K562 (cell line): ENCODE results near the gene QPCT. TPM values are rescaled to one million over a fixed set of nuclear protein-coding genes. Genes with fewer than 3 reads are reported as not detected.

Source experiments
- ATAC-seq: fragments of 200-7000 bp; cut with Tn5 transposase; 3 replicates; pipeline ENCODE4 v1.9.1; 2020; ENCODE audit warnings: moderate library complexity
- BruUV-seq: library from RNA; stranded (reverse); fragments of 400-500 nt; replicated peaks from 2 replicates; lab custom pipeline; 2021; lab: Mats Ljungman, UMichigan
- CTCF ChIA-PET: fragments of 300-600 bp; formaldehyde crosslinking; extraction: SDS; loops from one replicate; lab custom pipeline; 2021; ENCODE audit warnings: low intra/inter-chr PET ratio; lab: Yijun Ruan, JAX
- POLR2A ChIA-PET: fragments of 300-600, 350-650 bp; sonication (Branson Sonifier 250); formaldehyde crosslinking; extraction: SDS; loops from one replicate; lab custom pipeline; 2021; ENCODE audit warnings: antibody characterized with exemption, inconsistent platforms; lab: Yijun Ruan, JAX
- DNase-seq, 4 experiments: peaks; one replicate each; pipeline versions ENCODE4 v3.0.0 to v3.0.0-alpha.2; 2011 to 2018; ENCODE audit warnings: low spot score in 3 of 4, mixed read lengths in 3 of 4; ENCODE audit errors: extremely low read depth in 1 of 4
- FAIRE-seq: peaks from 2 replicates; lab custom pipeline; 2011; peaks lifted over from hg19 to GRCh38; lab: Jason Lieb, UNC
- H2AFZ ChIP-seq: 2 replicates; pipeline ENCODE4 v1.6.0; 2011; ENCODE audit warnings: low read depth, low read length, control low read depth, inconsistent platforms
- H3K27ac ChIP-seq: fragments of 200-600 bp; 3 replicates; pipeline ENCODE4 v1.8.0; 2011; ENCODE audit warnings: low read depth, mild to moderate bottlenecking, control low read depth, inconsistent platforms, low read length, moderate library complexity, mixed read lengths; ENCODE audit errors: extremely low read depth
- H3K27me3 ChIP-seq, 2 experiments: fragments of 300-600 bp in 1 of 2; 2 replicates in 1 of 2; 3 replicates in 1 of 2; pipeline versions ENCODE4 v1.6.0 to v1.8.0; 2011; ENCODE audit warnings: inconsistent platforms in 2 of 2, low read length in 2 of 2, mild to moderate bottlenecking in 1 of 2, mixed read lengths in 1 of 2, moderate library complexity in 1 of 2; ENCODE audit not compliant: control insufficient read depth in 2 of 2, insufficient read depth in 2 of 2
- H3K36me3 ChIP-seq: fragments of 300-600 bp; 3 replicates; pipeline ENCODE4 v1.8.0; 2011; ENCODE audit warnings: mild to moderate bottlenecking, low read length, inconsistent platforms; ENCODE audit not compliant: control insufficient read depth, insufficient read depth
- H3K4me1 ChIP-seq, 2 experiments: fragments of 200-600 bp in 1 of 2; replicated peaks in 1 of 2; 2 replicates in 1 of 2; 3 replicates in 1 of 2; pipeline versions ENCODE4 v1.5.1 to v1.8.0; 2011; ENCODE audit warnings: inconsistent platforms in 2 of 2, low read length in 2 of 2, mild to moderate bottlenecking in 1 of 2, mixed read lengths in 1 of 2, moderate library complexity in 1 of 2; ENCODE audit not compliant: control insufficient read depth in 2 of 2, insufficient read depth in 2 of 2
- H3K4me2 ChIP-seq: 2 replicates; pipeline ENCODE4 v1.6.1; 2011; ENCODE audit warnings: low read length, control low read depth, inconsistent platforms, mixed read lengths; ENCODE audit not compliant: insufficient read depth
- H3K4me3 ChIP-seq: fragments of 200-600 bp; sonication (generic), shearing (Covaris generic); 2 replicates; pipeline ENCODE4 v1.5.1; 2016; ENCODE audit warnings: control low read depth, inconsistent platforms
- H3K79me2 ChIP-seq: fragments of 200-600 bp; 3 replicates; pipeline ENCODE4 v1.8.0; 2011; ENCODE audit warnings: low read length, inconsistent platforms; ENCODE audit not compliant: control insufficient read depth, insufficient read depth
- H3K9ac ChIP-seq, 2 experiments: 2 replicates each; pipeline versions ENCODE4 v1.6.0 to v1.6.1; 2011; ENCODE audit warnings: low read depth in 2 of 2, low read length in 2 of 2, control low read depth in 1 of 2, inconsistent platforms in 1 of 2, mild to moderate bottlenecking in 1 of 2, mixed read lengths in 1 of 2; ENCODE audit not compliant: insufficient read depth in 1 of 2
- H3K9me1 ChIP-seq: one replicate; pipeline ENCODE4 v1.6.0; 2011; ENCODE audit warnings: inconsistent platforms, mild to moderate bottlenecking, low read length, moderate library complexity; ENCODE audit not compliant: control insufficient read depth, insufficient read depth
- H3K9me3 ChIP-seq: replicated peaks from 2 replicates; pipeline ENCODE4 v1.5.1; 2011; ENCODE audit warnings: low read depth, low read length, inconsistent platforms; ENCODE audit not compliant: control insufficient read depth, insufficient read depth
- H4K20me1 ChIP-seq: replicated peaks from 2 replicates; pipeline ENCODE4 v1.6.1; 2011; ENCODE audit warnings: low read length, inconsistent platforms, mixed read lengths; ENCODE audit not compliant: control insufficient read depth, insufficient read depth
- ARID2 ChIP-seq: fragments of 450-650 bp; IDR thresholded peaks from 2 replicates; pipeline ENCODE4 v1.6.1; 2017; ENCODE audit warnings: antibody characterized with exemption, mild to moderate bottlenecking
- HDAC1 ChIP-seq, 2 experiments: fragments of 450-650 bp; IDR thresholded peaks; 2 replicates each; pipeline ENCODE4 v1.6.1; 2016 to 2017; ENCODE audit warnings: inconsistent platforms in 1 of 2, mild to moderate bottlenecking in 1 of 2, moderate library complexity in 1 of 2
- KDM1A ChIP-seq, 2 experiments: fragments of 450-650 bp; IDR thresholded peaks; 2 replicates each; pipeline ENCODE4 v1.6.1; 2016; ENCODE audit warnings: mild to moderate bottlenecking in 2 of 2
- MTA3 ChIP-seq: fragments of 450-650 bp; formaldehyde crosslinking; IDR thresholded peaks from 2 replicates; pipeline ENCODE4 v1.6.1; 2017; ENCODE audit warnings: mild to moderate bottlenecking, borderline replicate concordance
- NCOA4 ChIP-seq: fragments of 450-650 bp; IDR thresholded peaks from 2 replicates; pipeline ENCODE4 v1.6.1; 2018; ENCODE audit warnings: mild to moderate bottlenecking; ENCODE audit not compliant: partially characterized antibody
- RNF2 ChIP-seq: sonication (generic); IDR thresholded peaks from 2 replicates; pipeline ENCODE4 v1.6.1; 2016
- ZNF766 ChIP-seq: fragments of 200-800 bp; sonication (Bioruptor generic); conservative IDR thresholded peaks from 2 replicates; pipeline ENCODE4 v1.6.1; 2016; ENCODE audit warnings: missing genetic modification characterization, missing compliant biosample characterization
- WGBS: fragments of 100-300 bp; shearing (Covaris generic); methylation state at CpG from one replicate; pipeline ENCODE4 v1.1.6; 2016; ENCODE audit warnings: low coverage, mixed read lengths; ENCODE audit not compliant: insufficient coverage; ENCODE audit errors: missing lambda C conversion rate; 5-methylcytosine and 5-hydroxymethylcytosine counted together
- in situ Hi-C: fragments of 300-500 bp; cut with MboI; formaldehyde crosslinking; loops from 4 replicates; pipeline ENCODE4 v1.15.0; 2018; ENCODE audit warnings: inconsistent platforms, mixed read lengths
- intact Hi-C: fragments of 100-400 bp; cut with micrococcal nuclease; formaldehyde crosslinking; loops from 2 replicates; pipeline ENCODE4 v1.14.2; 2022
- polyA plus RNA-seq, 8 experiments: library from polyadenylated mRNA; depleted of rRNA in 4 of 8; stranded (reverse) in 5 of 8; unstranded in 3 of 8; fragments of >200 nt; fragmentation: Nextera tagmentation in 2 of 8; fragmentation: Illumina TruSeq in 1 of 8; extraction: Ambion mirVana in 2 of 8; extraction: Trizol in 1 of 8; gene quantifications; 2 replicates each; pipeline versions ENCODE4 v1.2.1 to v1.2.3, GENCODE V29; 2011 to 2014; ENCODE audit warnings: inconsistent platforms in 1 of 8, missing spikeins in 1 of 8
- total RNA-seq, 7 experiments: library from RNA; depleted of rRNA in 6 of 7; stranded (reverse); fragments of >200 nt in 6 of 7; fragmentation: Illumina TruSeq in 2 of 7; extraction: Trizol in 2 of 7; gene quantifications; 2 replicates each; pipeline versions ENCODE4 v1.2.1 to v1.2.3, GENCODE V29; 2011 to 2021; ENCODE audit warnings: low replicate concordance in 1 of 7
- TF ChIP-seq, protein P1 (sequence below): fragments of 250-450 bp; sonication (Bioruptor Pico); IDR thresholded peaks from 2 replicates; pipeline ENCODE4 v1.5.0; 2021; ENCODE audit warnings: mild to moderate bottlenecking, borderline replicate concordance
- TF ChIP-seq, protein P2 (sequence below): fragments of 450-650 bp; IDR thresholded peaks from 2 replicates; pipeline ENCODE4 v1.6.1; 2017; ENCODE audit warnings: mild to moderate bottlenecking, moderate library complexity

Gene QPCT
- total and polyA plus RNA-seq, 9 of the 15 experiments (the other 6 are each of a cell fraction or from before 2014, with no cell fraction given): 0.07 TPM; not detected in 8

DNA sequence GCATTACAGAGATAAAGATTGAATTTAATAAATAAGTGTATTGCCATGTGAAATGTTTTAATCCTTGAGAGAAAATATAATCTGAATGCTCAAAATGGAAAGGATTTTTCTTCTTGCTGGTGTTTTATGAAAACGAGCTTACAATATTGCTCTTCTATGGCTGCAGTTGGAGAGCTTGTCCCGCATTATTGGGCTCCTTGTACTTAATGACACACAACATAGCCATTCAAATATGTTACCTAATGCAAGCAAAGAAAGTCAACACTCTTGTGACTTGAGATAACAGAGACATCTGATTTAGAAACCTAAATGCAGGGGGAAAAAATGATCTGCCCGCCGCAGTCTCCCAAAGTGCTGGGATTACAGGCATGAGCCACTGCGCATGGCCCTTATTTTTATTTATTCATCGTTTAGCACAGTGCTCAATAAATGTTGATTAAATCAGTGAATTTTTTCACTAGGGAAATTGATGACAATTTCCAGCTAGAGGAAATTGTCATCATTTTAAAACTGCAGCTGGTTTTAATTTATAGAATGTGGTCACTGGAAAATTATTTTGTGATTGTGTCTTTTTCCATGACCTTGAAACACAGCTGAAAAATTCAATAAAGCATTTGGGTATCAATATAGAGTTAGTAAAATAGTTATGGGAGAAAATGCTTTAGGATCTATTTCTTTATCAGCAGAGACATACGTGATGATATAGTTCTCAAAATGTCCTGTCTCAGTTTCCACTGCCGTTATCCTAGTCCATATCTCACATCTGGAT is 17.4 kb upstream of the QPCT start:
- Histone ChIP-seq H3K36me3 (peaks cover 3% of the 10 kb centered on the region; the same call in 1 of the 3 replicates), H3K4me2 (no peak overlapping the region), H3K4me1 (peaks cover 11 to 12% of the 10 kb centered on the region in 2 experiments), H3K27me3 (peaks cover 3 to 4% of the 10 kb centered on the region in 2 experiments; a peak in 4 of 5 replicates), H3K79me2 (peaks cover 21% of the 10 kb centered on the region), H2AFZ (no peak overlapping the region), H3K9me1 (no peaks in the 10 kb centered on the region), H3K27ac (no peak overlapping the region), H3K4me3 (no peak overlapping the region), H4K20me1 (no peaks in the 10 kb centered on the region), H3K9me3 (no peaks in the 10 kb centered on the region), H3K9ac (no peak overlapping the region)
- ChIA-PET CTCF (no interaction called here), POLR2A (no interaction called here)
- DNase-seq (no peak), FAIRE-seq (no peak), ATAC-seq (no peak)
- whole genome bisulfite sequencing: 30% methylated on average over 8 of the region's 8 CpGs
- in situ Hi-C loops: no loop called here
- intact Hi-C loops: no loop called here
- no TSS peak for BruUV-seq
- TF ChIP-seq HDAC1 (IDR thresholded peaks at IDR 0.05): no peak
- TF ChIP-seq RNF2: 0 out of 2 replicates have a peak, but pooled peaks have one; percentile 34

DNA sequence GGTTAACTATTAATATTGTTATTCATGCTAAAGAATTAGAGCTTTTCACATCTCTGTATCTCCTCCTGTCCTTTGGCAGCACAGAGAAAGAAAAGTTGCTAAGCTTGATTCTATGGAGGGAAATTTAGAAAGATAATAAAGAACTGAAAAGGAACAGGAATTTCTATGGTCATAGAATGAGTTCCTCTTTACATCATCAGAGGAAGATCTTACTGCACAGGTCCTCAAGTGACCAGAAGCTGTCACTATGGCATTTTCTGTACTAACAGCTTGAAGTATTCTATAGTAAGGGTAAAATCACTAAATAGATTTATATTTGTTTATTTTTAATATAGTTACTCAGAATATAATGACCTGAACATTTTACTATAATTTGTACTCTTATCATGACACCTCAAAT is 13.7 kb upstream of the QPCT start:
- ChIA-PET POLR2A (no interaction called here), CTCF (no interaction called here)

More for the DNA sequence above, 13.7 kb upstream of the QPCT start:
- Histone ChIP-seq H3K36me3 (no peaks in the 10 kb centered on the region), H3K4me1 (no peaks in the 10 kb centered on the region; a peak in 1 of 5 replicates), H3K9ac (no peak overlapping the region), H3K9me1 (no peaks in the 10 kb centered on the region), H3K4me2 (no peak overlapping the region), H3K9me3 (no peaks in the 10 kb centered on the region), H3K4me3 (no peak overlapping the region), H3K79me2 (no peaks in the 10 kb centered on the region), H3K27ac (no peak overlapping the region), H4K20me1 (no peaks in the 10 kb centered on the region), H3K27me3 (peaks cover 11 to 12% of the 10 kb centered on the region in 2 experiments), H2AFZ (no peak overlapping the region)
- no peak for FAIRE-seq
- BruUV-seq: no TSS peak
- intact Hi-C loops (no loop called here), in situ Hi-C loops (no loop called here)
- TF ChIP-seq, protein P1, sequence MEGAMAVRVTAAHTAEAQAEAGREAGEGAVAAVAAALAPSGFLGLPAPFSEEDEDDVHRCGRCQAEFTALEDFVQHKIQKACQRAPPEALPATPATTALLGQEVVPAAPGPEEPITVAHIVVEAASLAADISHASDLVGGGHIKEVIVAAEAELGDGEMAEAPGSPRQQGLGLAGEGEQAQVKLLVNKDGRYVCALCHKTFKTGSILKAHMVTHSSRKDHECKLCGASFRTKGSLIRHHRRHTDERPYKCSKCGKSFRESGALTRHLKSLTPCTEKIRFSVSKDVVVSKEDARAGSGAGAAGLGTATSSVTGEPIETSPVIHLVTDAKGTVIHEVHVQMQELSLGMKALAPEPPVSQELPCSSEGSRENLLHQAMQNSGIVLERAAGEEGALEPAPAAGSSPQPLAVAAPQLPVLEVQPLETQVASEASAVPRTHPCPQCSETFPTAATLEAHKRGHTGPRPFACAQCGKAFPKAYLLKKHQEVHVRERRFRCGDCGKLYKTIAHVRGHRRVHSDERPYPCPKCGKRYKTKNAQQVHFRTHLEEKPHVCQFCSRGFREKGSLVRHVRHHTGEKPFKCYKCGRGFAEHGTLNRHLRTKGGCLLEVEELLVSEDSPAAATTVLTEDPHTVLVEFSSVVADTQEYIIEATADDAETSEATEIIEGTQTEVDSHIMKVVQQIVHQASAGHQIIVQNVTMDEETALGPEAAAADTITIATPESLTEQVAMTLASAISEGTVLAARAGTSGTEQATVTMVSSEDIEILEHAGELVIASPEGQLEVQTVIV (CRISPR knock-in tag): no peak
- TF ChIP-seq, protein P2, sequence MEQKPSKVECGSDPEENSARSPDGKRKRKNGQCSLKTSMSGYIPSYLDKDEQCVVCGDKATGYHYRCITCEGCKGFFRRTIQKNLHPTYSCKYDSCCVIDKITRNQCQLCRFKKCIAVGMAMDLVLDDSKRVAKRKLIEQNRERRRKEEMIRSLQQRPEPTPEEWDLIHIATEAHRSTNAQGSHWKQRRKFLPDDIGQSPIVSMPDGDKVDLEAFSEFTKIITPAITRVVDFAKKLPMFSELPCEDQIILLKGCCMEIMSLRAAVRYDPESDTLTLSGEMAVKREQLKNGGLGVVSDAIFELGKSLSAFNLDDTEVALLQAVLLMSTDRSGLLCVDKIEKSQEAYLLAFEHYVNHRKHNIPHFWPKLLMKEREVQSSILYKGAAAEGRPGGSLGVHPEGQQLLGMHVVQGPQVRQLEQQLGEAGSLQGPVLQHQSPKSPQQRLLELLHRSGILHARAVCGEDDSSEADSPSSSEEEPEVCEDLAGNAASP: no peak
- TF ChIP-seq KDM1A (IDR thresholded peaks at IDR 0.05) (no peak), ZNF766 (CRISPR knock-in tag) (no peak), ARID2 (no peak), NCOA4 (no peak), MTA3 (no peak)
- ATAC-seq: no peak
- no peak for DNase-seq
